ENCODE data around the gene NR4A1.

DNA sequence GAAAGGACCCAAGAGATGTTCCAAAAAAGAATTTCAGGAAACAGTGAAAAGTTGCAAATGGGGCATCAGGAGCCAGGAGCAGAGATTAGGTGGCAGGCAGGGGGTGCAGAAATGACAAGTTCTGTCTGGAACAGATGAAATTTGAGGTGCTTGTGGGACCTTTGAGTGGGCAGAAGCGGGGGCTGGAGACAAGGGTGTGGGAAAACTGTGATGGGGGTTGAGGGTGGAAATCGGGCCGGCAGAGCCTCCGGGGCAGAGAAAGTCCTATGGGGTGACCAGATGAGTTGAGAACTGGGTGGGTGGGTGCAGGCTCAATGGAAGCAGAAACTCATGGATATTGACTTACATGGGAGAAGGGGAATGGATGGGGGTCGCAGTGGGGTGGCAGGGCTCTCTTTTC is 1.6 kb upstream of the NR4A1 start:
- TF ChIP-seq, protein P1, sequence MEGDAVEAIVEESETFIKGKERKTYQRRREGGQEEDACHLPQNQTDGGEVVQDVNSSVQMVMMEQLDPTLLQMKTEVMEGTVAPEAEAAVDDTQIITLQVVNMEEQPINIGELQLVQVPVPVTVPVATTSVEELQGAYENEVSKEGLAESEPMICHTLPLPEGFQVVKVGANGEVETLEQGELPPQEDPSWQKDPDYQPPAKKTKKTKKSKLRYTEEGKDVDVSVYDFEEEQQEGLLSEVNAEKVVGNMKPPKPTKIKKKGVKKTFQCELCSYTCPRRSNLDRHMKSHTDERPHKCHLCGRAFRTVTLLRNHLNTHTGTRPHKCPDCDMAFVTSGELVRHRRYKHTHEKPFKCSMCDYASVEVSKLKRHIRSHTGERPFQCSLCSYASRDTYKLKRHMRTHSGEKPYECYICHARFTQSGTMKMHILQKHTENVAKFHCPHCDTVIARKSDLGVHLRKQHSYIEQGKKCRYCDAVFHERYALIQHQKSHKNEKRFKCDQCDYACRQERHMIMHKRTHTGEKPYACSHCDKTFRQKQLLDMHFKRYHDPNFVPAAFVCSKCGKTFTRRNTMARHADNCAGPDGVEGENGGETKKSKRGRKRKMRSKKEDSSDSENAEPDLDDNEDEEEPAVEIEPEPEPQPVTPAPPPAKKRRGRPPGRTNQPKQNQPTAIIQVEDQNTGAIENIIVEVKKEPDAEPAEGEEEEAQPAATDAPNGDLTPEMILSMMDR (IDR thresholded peaks at IDR 0.05; ENCODE audit: insufficient read depth, low read depth, low read length): no peak
- TF ChIP-seq EZH2 (IDR thresholded peaks at IDR 0.05; ENCODE audit: insufficient read depth, low read length): no peak

Data from astrocyte (in vitro differentiated cells and primary cell).